Mononuclear cell (primary cell): ENCODE results near the gene ADM. TPM values are rescaled to one million over a fixed set of nuclear protein-coding genes. Genes with fewer than 3 reads are reported as not detected.

Source experiments
- H3K27me3 ChIP-seq: 2 replicates; pipeline ENCODE4 v1.6.0; 2011; ENCODE audit warnings: low read length, control low read depth; ENCODE audit not compliant: insufficient read depth
- H3K4me1 ChIP-seq: 2 replicates; pipeline ENCODE4 v1.5.1; 2011; ENCODE audit warnings: mild to moderate bottlenecking, low read length, control low read depth; ENCODE audit not compliant: insufficient read depth
- H3K4me3 ChIP-seq: 2 replicates; pipeline ENCODE4 v1.5.1; 2011; ENCODE audit warnings: mild to moderate bottlenecking, low read length, moderate library complexity
- H3K9me3 ChIP-seq: 2 replicates; pipeline ENCODE4 v1.5.1; 2011; ENCODE audit warnings: low read depth, mild to moderate bottlenecking, control low read depth, low read length
- total RNA-seq: library from RNA; depleted of rRNA; stranded (reverse); fragments of >200 nt; gene quantifications from one replicate; pipeline ENCODE4 v1.2.3, GENCODE V29; 2012

The ADM gene
- total RNA-seq, 1 donor = 93.5 TPM

- Histone ChIP-seq H3K4me1 (peaks cover 33% of the 10 kb centered on the region), H3K4me3 (no peak overlapping the region), H3K27me3 (no peaks in the 10 kb centered on the region), H3K9me3 (no peaks in the 10 kb centered on the region)
These were observed 21.4 kb downstream of the ADM start for GRCh38 chr11:10326012-10326964.

GRCh38 chr11:10327254-10327653, 22.4 kb downstream of the ADM start:
- Histone ChIP-seq H3K4me3 (no peak overlapping the region), H3K9me3 (no peaks in the 10 kb centered on the region), H3K4me1 (peaks cover 33% of the 10 kb centered on the region)

GRCh38 chr11:10328314-10329098, 23.6 kb downstream of the ADM start:
- Histone ChIP-seq H3K27me3 (no peaks in the 10 kb centered on the region), H3K4me1 (peaks cover 30% of the 10 kb centered on the region), H3K4me3 (no peak overlapping the region), H3K9me3 (no peaks in the 10 kb centered on the region)

More at GRCh38 chr11:10327254-10327653, 22.4 kb downstream of the ADM start:
- no peaks in the 10 kb centered on the region for H3K27me3 ChIP-seq

- no peaks in the 10 kb centered on the region for H3K9me3 ChIP-seq
- H3K27me3 ChIP-seq = no peaks in the 10 kb centered on the region
- H3K4me3 ChIP-seq = no peak overlapping the region
- H3K4me1 ChIP-seq = peaks cover 30% of the 10 kb centered on the region
These were observed 24.5 kb downstream of the ADM start for GRCh38 chr11:10329356-10329755.

GRCh38 chr11:10329935-10330334, 25.1 kb downstream of the ADM start:
- H3K27me3 ChIP-seq = no peaks in the 10 kb centered on the region
- H3K4me1 ChIP-seq = peaks cover 30% of the 10 kb centered on the region
- H3K4me3 ChIP-seq = no peak overlapping the region
- H3K9me3 ChIP-seq = no peaks in the 10 kb centered on the region

GRCh38 chr11:10331548-10332289, 26.8 kb downstream of the ADM start:
- peaks cover 25% of the 10 kb centered on the region for H3K4me1 ChIP-seq
- H3K4me3 ChIP-seq = no peak overlapping the region
- no peaks in the 10 kb centered on the region for H3K27me3 ChIP-seq
- H3K9me3 ChIP-seq = no peaks in the 10 kb centered on the region

- Histone ChIP-seq H3K4me3 (no peak overlapping the region), H3K27me3 (no peaks in the 10 kb centered on the region), H3K4me1 (peaks cover 8% of the 10 kb centered on the region), H3K9me3 (no peaks in the 10 kb centered on the region)
These were observed 28.6 kb downstream of the ADM start for GRCh38 chr11:10333490-10333889.

GRCh38 chr11:10338287-10338686, 33.4 kb downstream of the ADM start:
- Histone ChIP-seq H3K4me1 (no peaks in the 10 kb centered on the region), H3K27me3 (no peaks in the 10 kb centered on the region), H3K9me3 (no peaks in the 10 kb centered on the region), H3K4me3 (no peak overlapping the region)

- Histone ChIP-seq H3K4me3 (no peak overlapping the region), H3K27me3 (no peaks in the 10 kb centered on the region)
These were observed 43.9 kb downstream of the ADM start for GRCh38 chr11:10348650-10349280.

GRCh38 chr11:10349281-10349665, 44.4 kb downstream of the ADM start:
- Histone ChIP-seq H3K4me1 (no peaks in the 10 kb centered on the region), H3K4me3 (no peak overlapping the region), H3K9me3 (no peaks in the 10 kb centered on the region)

More at GRCh38 chr11:10348650-10349280, 43.9 kb downstream of the ADM start:
- Histone ChIP-seq H3K4me1 (no peaks in the 10 kb centered on the region), H3K9me3 (no peaks in the 10 kb centered on the region)

GRCh38 chr11:10349806-10350205, 44.9 kb downstream of the ADM start:
- no peaks in the 10 kb centered on the region for H3K27me3 ChIP-seq
- no peak overlapping the region for H3K4me3 ChIP-seq
- H3K4me1 ChIP-seq = no peaks in the 10 kb centered on the region
- H3K9me3 ChIP-seq = no peaks in the 10 kb centered on the region

More at GRCh38 chr11:10349281-10349665, 44.4 kb downstream of the ADM start:
- H3K27me3 ChIP-seq = no peaks in the 10 kb centered on the region

GRCh38 chr11:10350334-10350733, 45.5 kb downstream of the ADM start:
- Histone ChIP-seq H3K4me3 (no peak overlapping the region), H3K27me3 (no peaks in the 10 kb centered on the region), H3K4me1 (no peaks in the 10 kb centered on the region), H3K9me3 (no peaks in the 10 kb centered on the region)

GRCh38 chr11:10351435-10351764, 46.5 kb downstream of the ADM start:
- Histone ChIP-seq H3K4me1 (no peaks in the 10 kb centered on the region), H3K9me3 (no peaks in the 10 kb centered on the region), H3K4me3 (no peak overlapping the region), H3K27me3 (no peaks in the 10 kb centered on the region)

- Histone ChIP-seq H3K9me3 (no peaks in the 10 kb centered on the region), H3K4me1 (no peaks in the 10 kb centered on the region), H3K27me3 (no peaks in the 10 kb centered on the region), H3K4me3 (no peak overlapping the region)
These were observed 47.1 kb downstream of the ADM start for GRCh38 chr11:10351765-10352641.
